Sigmoid colon (tissue), 7 donors: ENCODE results near the gene ANGPTL2. TPM values are rescaled to one million over a fixed set of nuclear protein-coding genes. Genes with fewer than 3 reads are reported as not detected.
A peak's percentile ranks its signal among the peaks of the same experiment; 100 is the strongest.

Source experiments
- DNase-seq: peaks from one replicate; pipeline ENCODE4 v3.0.0-alpha.2; 2019
- H3K27ac ChIP-seq, 4 donors: fragments of 200-600 bp; sonication (generic); one replicate each; pipeline ENCODE4 v1.5.1; 2016 to 2019; ENCODE audit warnings: mild to moderate bottlenecking in 1 of 4
- H3K27me3 ChIP-seq, 3 donors: fragments of 200-600 bp; sonication (generic); one replicate each; pipeline ENCODE4 v1.5.1; 2019; ENCODE audit warnings: mild to moderate bottlenecking in 1 of 3
- H3K36me3 ChIP-seq, 4 donors: fragments of 200-600 bp; sonication (generic); one replicate each; pipeline ENCODE4 v1.5.1; 2016 to 2019
- H3K4me1 ChIP-seq, 4 donors: fragments of 200-600 bp; sonication (generic); one replicate each; pipeline ENCODE4 v1.5.1; 2017 to 2019
- H3K4me3 ChIP-seq, 4 donors: fragments of 200-600 bp; sonication (generic); one replicate each; pipeline ENCODE4 v1.5.1; 2017 to 2019; ENCODE audit warnings: mild to moderate bottlenecking in 2 of 4, moderate library complexity in 1 of 4
- H3K9me3 ChIP-seq, 4 donors: fragments of 200-600 bp in 3 of 4; sonication (generic) in 3 of 4; one replicate each; pipeline versions ENCODE4 v1.5.1 to v1.6.1; 2013 to 2019
- CTCF ChIP-seq, 4 experiments: fragments of 450-650 bp in 3 of 4; fragments of 200-600 bp in 1 of 4; IDR thresholded peaks; one replicate each; pipeline ENCODE4 v1.5.1; 2016 to 2019; ENCODE audit warnings: antibody characterized with exemption in 4 of 4, mild to moderate bottlenecking in 3 of 4, moderate library complexity in 2 of 4
- EP300 ChIP-seq, 4 donors: sonication (generic); formaldehyde crosslinking; IDR thresholded peaks; one replicate each; pipeline ENCODE4 v1.6.1; 2017; ENCODE audit warnings: antibody characterized with exemption in 4 of 4
- POLR2A ChIP-seq, 2 donors: fragments of 450-650 bp; IDR thresholded peaks; one replicate each; pipeline ENCODE4 v1.6.1; 2016; ENCODE audit warnings: antibody characterized with exemption in 2 of 2, mild to moderate bottlenecking in 2 of 2, moderate library complexity in 2 of 2
- POLR2AphosphoS5 ChIP-seq, 4 donors: sonication (generic); formaldehyde crosslinking; IDR thresholded peaks; one replicate each; pipeline ENCODE4 v1.6.1; 2017; ENCODE audit warnings: antibody characterized with exemption in 4 of 4
- WGBS, 2 donors: extraction: QIAGEN DNeasy Blood & Tissue Kit; methylation state at CpG; one replicate each; pipeline ENCODE4 v1.1.7; 2013; 5-methylcytosine and 5-hydroxymethylcytosine counted together
- intact Hi-C: fragments of 100-400 bp; cut with DNase I; formaldehyde crosslinking; loops from one replicate; pipeline ENCODE4 v1.15.1; 2023
- polyA plus RNA-seq, 3 donors: library from polyadenylated mRNA; stranded (reverse); fragments of 200-250 nt; gene quantifications; one replicate each; pipeline ENCODE4 v1.2.3, GENCODE V29; 2013
- total RNA-seq, 4 donors: library from RNA; depleted of rRNA; stranded (reverse); fragments of >200 nt; gene quantifications; one replicate each; pipeline ENCODE4 v1.1.0, GENCODE V29; 2016
- donor health status: healthy with polysubstance abuse.
- donor health status: Bipolar disorder and iron deficiency.
- donor health status: healthy.

The ANGPTL2 gene
- total and polyA plus RNA-seq, 7 donors, result 0.69 to 112 (median 50.5) TPM

- intact Hi-C loops, result no loop called here
- no peaks in the 10 kb centered on the region for H3K9me3 ChIP-seq
- H3K4me1 ChIP-seq, result peaks cover 0 to 100% (median 70%) of the 10 kb centered on the region in 4 donors
- no peaks in the 10 kb centered on the region for H3K27me3 ChIP-seq
- no peak for TF ChIP-seq POLR2AphosphoS5 (IDR thresholded peaks at IDR 0.05)
- no peak for TF ChIP-seq CTCF (IDR thresholded peaks at IDR 0.05)
- no peak for TF ChIP-seq EP300 (IDR thresholded peaks at IDR 0.05)
- TF ChIP-seq POLR2A (IDR thresholded peaks at IDR 0.05), result no peak
- H3K36me3 ChIP-seq, result peaks cover 0 to 5% (median under 1%) of the 10 kb centered on the region in 4 donors
- H3K4me3 ChIP-seq, result no peak overlapping the region
- no peak for DNase-seq
- WGBS, 2 donors, result 88 to 89% methylated on average over 10 of the region's 10 CpGs
- peak overlapping the region in 3 of 4 donors; percentile 41 to 95 (median 87) for H3K27ac ChIP-seq
Measured at GRCh38 chr9:127113191-127113972, 9.1 kb downstream of the ANGPTL2 start.

- peak overlapping the region in 3 of 4 donors; percentile 41 to 95 (median 87) for H3K27ac ChIP-seq
- WGBS, 2 donors, result 88% methylated on average over 3 of the region's 3 CpGs
Measured at GRCh38 chr9:127112735-127113161, 9.7 kb downstream of the ANGPTL2 start.

GRCh38 chr9:127112056-127112455 is 10.4 kb downstream of the ANGPTL2 start:
- TF ChIP-seq CTCF (IDR thresholded peaks at IDR 0.05) (no peak), POLR2A (IDR thresholded peaks at IDR 0.05) (no peak), EP300 (IDR thresholded peaks at IDR 0.05) (no peak), POLR2AphosphoS5 (IDR thresholded peaks at IDR 0.05) (no peak)
- H3K9me3 ChIP-seq, result no peaks in the 10 kb centered on the region
- DNase-seq, result no peak
- H3K27me3 ChIP-seq, result no peaks in the 10 kb centered on the region
- no peak overlapping the region for H3K4me3 ChIP-seq
- 40 to 61% methylated on average over 7 of the region's 7 CpGs for WGBS, 2 donors
- peaks cover 0 to 14% (median 0%) of the 10 kb centered on the region in 4 donors for H3K36me3 ChIP-seq
- intact Hi-C loops, result no loop called here
- H3K27ac ChIP-seq, result peak overlapping the region in 3 of 4 donors; percentile 41 to 95 (median 87)
- peaks cover 0 to 100% (median 77%) of the 10 kb centered on the region in 4 donors for H3K4me1 ChIP-seq

More at GRCh38 chr9:127112735-127113161, 9.7 kb downstream of the ANGPTL2 start:
- Histone ChIP-seq H3K27me3 (no peaks in the 10 kb centered on the region), H3K36me3 (peaks cover 0 to 7% (median 2%) of the 10 kb centered on the region in 4 donors), H3K9me3 (no peaks in the 10 kb centered on the region), H3K4me1 (peaks cover 0 to 100% (median 73%) of the 10 kb centered on the region in 4 donors), H3K4me3 (no peak overlapping the region)
- TF ChIP-seq POLR2A (IDR thresholded peaks at IDR 0.05) (no peak), EP300 (IDR thresholded peaks at IDR 0.05) (no peak), CTCF (IDR thresholded peaks at IDR 0.05) (no peak), POLR2AphosphoS5 (IDR thresholded peaks at IDR 0.05) (no peak)
- no peak for DNase-seq
- intact Hi-C loops, result no loop called here

- TF ChIP-seq EP300 (IDR thresholded peaks at IDR 0.05) (no peak), POLR2AphosphoS5 (IDR thresholded peaks at IDR 0.05) (peak in 1 of 4 donors; percentile 21)
- 59 to 70% methylated on average over 5 of the region's 5 CpGs for WGBS, 2 donors
- peak overlapping the region; percentile 50 to 95 (median 80) for H3K27ac ChIP-seq
- H3K4me3 ChIP-seq, result no peak overlapping the region
- H3K36me3 ChIP-seq, result peaks cover 0 to 22% (median 0%) of the 10 kb centered on the region in 4 donors
- peaks cover 0 to 100% (median 88%) of the 10 kb centered on the region in 4 donors for H3K4me1 ChIP-seq
- intact Hi-C loops, result loop anchor here (5.0 kb wide), 2 partner anchors 78 to 87 kb away; no protein-coding TSS in a partner anchor
- H3K27me3 ChIP-seq, result no peaks in the 10 kb centered on the region
- H3K9me3 ChIP-seq, result no peaks in the 10 kb centered on the region
- no peak for DNase-seq
Measured at GRCh38 chr9:127109212-127109711, 13.2 kb downstream of the ANGPTL2 start.
